ENCODE measurements around the gene ZXDB. TPM values are rescaled to one million over a fixed set of nuclear protein-coding genes. Genes with fewer than 3 reads are reported as not detected.
"Not testable (repeated sequence)": the region's sequence is repeated elsewhere in the genome, so short reads cannot be mapped to it uniquely, and the experiment has no call there.

ZXDB gene
- total RNA-seq, 6 donors from 2014 or later, result 6.3 to 11.0 (median 7.5) TPM

- ATAC-seq (ENCODE audit: low FRiP score in 2 of 2) (peak; percentile 38 to 81), DNase-seq (peak in 1 of 2 donors; percentile 44)
- Histone ChIP-seq H3K4me1 (peaks cover 5 to 36% (median 8%) of the 10 kb centered on the region in 4 donors), H3K4me3 (peak overlapping the region; percentile 54 to 64 (median 59)), H3K27ac (peak overlapping the region; percentile 92 to 97 (median 95))
- not testable (repeated sequence) for H3K36me3 ChIP-seq, H3K9me3 ChIP-seq, H3K27me3 ChIP-seq
- WGBS, 2 donors, result 43% methylated on average over 9 of the region's 15 CpGs; no CpG with 5 or more reads in 1 of the 2 donors
- peak in 2 of 6 experiments; percentile 16 to 45 for TF ChIP-seq CTCF (IDR thresholded peaks at IDR 0.05)
Observed at GRCh38 chrX:57592894-57593215, 1.0 kb downstream of the ZXDB start.

GRCh38 chrX:57595381-57595811 lies 3.6 kb downstream of the ZXDB start:
- Histone ChIP-seq H3K27ac (no peak overlapping the region), H3K36me3 (no peaks in the 10 kb centered on the region), H3K4me1 (peaks cover 5 to 36% (median 8%) of the 10 kb centered on the region in 4 donors), H3K27me3 (no peaks in the 10 kb centered on the region), H3K9me3 (no peaks in the 10 kb centered on the region), H3K4me3 (no peak overlapping the region)
- 47 to 69% methylated on average over 1 of the region's 1 CpG for WGBS, 2 donors
- no peak for DNase-seq
- ATAC-seq (ENCODE audit: low FRiP score in 2 of 2), result no peak
- no peak for TF ChIP-seq CTCF (IDR thresholded peaks at IDR 0.05)
- no peak for TF ChIP-seq EP300 (IDR thresholded peaks at IDR 0.05)
- no peak for TF ChIP-seq POLR2AphosphoS5 (IDR thresholded peaks at IDR 0.05)
- TF ChIP-seq POLR2A (IDR thresholded peaks at IDR 0.05), result no peak

GRCh38 chrX:57596109-57596508 lies 4.3 kb downstream of the ZXDB start:
- Histone ChIP-seq H3K4me3 (peak overlapping the region in 1 of 4 donors; percentile 5), H3K27ac (peak overlapping the region in 1 of 4 donors; percentile 14)

GRCh38 chrX:57596516-57596915 lies 4.7 kb downstream of the ZXDB start:
- DNase-seq (no peak), ATAC-seq (ENCODE audit: low FRiP score in 2 of 2) (no peak)
- Histone ChIP-seq H3K36me3 (no peaks in the 10 kb centered on the region), H3K4me3 (peak overlapping the region in 1 of 4 donors; percentile 5), H3K9me3 (no peaks in the 10 kb centered on the region), H3K27me3 (no peaks in the 10 kb centered on the region), H3K4me1 (peaks cover 5 to 30% (median 8%) of the 10 kb centered on the region in 4 donors), H3K27ac (no peak overlapping the region)
- 38 to 59% methylated on average over 1 of the region's 1 CpG for WGBS, 2 donors
- TF ChIP-seq POLR2AphosphoS5 (IDR thresholded peaks at IDR 0.05) (no peak), POLR2A (IDR thresholded peaks at IDR 0.05) (no peak), CTCF (IDR thresholded peaks at IDR 0.05) (no peak), EP300 (IDR thresholded peaks at IDR 0.05) (no peak)

More at GRCh38 chrX:57596109-57596508, 4.3 kb downstream of the ZXDB start:
- TF ChIP-seq CTCF (IDR thresholded peaks at IDR 0.05) (no peak), EP300 (IDR thresholded peaks at IDR 0.05) (no peak), POLR2AphosphoS5 (IDR thresholded peaks at IDR 0.05) (no peak), POLR2A (IDR thresholded peaks at IDR 0.05) (no peak)
- no peak for ATAC-seq (ENCODE audit: low FRiP score in 2 of 2)
- Histone ChIP-seq H3K27me3 (no peaks in the 10 kb centered on the region), H3K4me1 (peaks cover 5 to 32% (median 8%) of the 10 kb centered on the region in 4 donors), H3K36me3 (no peaks in the 10 kb centered on the region), H3K9me3 (no peaks in the 10 kb centered on the region)
- 55 to 69% methylated on average over 3 of the region's 3 CpGs for WGBS, 2 donors
- DNase-seq, result no peak
